DMS114 treated with DMSO at 0.1 percent for 48 hours (cell line): Measurements from ENCODE around the gene ABCA2.

Experiments used
- DNase-seq: peaks from one replicate; lab custom pipeline; 2025; ENCODE audit not compliant: unreplicated experiment; lab: John Stamatoyannopoulos, UW

The ABCA2 gene

DNA sequence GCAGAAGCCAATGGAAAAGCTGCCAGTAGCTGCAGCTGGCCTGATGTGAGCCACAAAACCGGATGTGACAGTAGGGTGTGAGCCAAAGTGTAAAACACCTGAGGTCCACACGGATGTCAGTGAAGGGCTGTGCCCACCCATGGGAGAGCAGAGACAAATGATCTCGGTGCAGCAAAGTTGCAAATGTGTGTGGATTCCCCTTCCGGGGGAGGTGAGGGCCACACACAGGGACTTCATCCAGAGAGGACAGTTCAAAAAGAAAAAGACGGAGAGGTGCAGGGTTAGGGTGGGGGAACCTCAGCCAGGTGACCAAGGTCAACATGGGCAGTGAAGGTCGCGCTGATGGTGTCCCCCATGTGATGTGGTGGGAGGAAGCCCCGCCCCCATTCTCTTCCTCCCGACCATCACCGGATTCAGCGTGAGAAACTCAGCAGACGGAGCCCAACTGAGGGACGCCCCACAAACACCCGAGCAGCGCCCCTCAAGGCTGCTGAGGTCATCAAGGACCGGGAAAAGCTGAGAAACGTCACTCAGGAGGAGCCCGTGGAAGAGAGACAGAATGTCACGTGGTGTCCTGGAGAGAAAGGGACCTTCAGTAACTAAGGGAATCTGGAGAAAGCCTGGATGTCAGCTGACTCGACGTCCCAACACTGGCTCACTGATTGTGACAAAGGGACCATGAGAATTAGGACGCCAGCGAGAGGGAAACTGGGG, 62.1 kb downstream of the ABCA2 start:
- no peak for DNase-seq

DNA sequence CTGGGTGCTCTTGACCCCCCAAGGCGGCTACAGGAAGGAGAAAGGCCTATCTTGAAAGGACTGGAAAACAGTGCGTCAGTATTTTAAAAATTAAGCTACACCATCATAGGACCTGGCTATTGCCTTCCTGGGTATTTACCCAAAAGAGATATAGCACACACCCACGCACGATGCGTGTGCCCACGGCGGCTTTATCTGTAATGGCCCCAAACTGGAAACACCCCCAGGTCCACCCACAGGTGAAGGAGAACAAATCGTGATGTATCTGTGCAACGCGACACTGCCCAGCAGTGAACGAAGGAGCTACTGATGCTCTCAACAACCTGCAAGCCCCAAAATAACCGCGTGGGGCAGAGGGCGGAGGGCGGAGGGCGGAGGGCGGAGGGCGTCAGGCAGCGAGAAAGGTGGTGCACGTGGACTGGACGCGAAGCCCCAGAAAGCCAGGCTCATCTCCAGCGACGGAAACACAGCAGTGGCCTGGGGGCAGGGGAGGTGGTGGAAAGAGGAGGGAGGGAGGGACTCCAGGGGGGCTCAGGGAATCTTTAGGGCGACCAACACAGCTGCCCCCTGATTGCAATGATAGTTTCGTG, 63.1 kb downstream of the ABCA2 start:
- no peak for DNase-seq

DNA sequence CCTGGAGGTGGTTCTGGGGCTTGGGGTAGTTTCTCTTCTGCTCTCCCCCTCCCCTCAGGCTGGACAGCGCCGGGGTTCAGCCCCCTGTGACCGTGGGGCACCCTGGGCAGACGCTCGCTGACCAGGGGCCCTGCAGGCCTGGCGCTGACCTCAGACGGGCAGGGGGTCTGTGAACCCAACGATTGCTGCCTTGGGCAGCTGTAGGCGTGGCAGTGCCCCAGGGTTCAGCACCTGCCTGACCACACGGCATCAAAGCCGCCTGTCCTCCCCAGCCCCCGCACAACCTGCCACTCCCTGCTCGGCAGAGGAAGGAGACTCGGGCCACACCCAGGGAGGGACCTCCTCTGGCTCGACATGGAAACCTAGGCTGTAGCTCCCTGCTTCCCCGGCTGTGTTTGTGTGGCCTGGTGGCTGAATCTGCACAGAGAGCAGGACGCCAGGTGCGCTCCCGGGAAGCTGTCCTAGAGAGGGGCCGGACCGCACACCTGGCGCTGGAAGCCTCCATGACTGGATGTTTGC, 63.8 kb downstream of the ABCA2 start:
- no peak for DNase-seq

DNA sequence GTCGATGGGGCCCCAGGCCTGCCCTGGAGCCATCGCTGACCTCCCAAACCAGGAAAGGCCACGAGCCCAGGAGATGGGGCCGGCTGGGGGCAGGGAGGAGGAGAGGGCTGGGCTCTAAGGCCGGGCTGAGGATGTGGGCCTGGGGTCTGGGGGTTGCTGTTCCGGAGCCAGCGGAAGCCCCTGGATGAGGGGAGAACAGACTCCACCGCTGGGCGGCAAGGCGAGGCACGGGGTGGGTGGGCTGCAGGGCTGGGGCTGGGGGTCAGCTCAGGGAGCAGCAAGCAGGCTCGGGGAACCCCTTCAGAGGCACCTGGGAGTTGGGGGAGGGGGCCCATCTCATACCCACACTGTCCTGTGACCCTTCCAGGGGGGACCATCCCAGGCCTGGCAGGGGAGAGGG, 64.3 kb downstream of the ABCA2 start:
- DNase-seq, result no peak

DNA sequence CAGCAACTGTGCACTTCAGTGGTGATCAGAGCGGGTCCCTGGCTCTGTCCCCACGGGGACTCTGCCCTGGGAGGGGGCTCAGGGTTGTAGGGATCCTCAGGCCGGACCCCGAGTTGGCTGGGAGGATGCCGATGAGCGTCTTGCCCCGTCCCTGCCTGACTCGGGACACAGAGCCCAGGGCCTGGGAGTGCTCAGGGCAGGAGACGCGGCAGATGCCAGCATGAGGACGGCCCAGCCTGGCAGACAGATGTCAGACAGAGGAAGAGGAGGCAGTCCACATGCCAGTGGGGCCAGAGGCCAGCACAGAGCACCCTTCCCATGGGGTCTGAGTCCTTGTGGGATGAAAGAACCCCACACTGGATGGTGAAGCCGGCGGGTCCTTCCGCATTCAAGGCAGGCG, 64.7 kb downstream of the ABCA2 start:
- no peak for DNase-seq

DNA sequence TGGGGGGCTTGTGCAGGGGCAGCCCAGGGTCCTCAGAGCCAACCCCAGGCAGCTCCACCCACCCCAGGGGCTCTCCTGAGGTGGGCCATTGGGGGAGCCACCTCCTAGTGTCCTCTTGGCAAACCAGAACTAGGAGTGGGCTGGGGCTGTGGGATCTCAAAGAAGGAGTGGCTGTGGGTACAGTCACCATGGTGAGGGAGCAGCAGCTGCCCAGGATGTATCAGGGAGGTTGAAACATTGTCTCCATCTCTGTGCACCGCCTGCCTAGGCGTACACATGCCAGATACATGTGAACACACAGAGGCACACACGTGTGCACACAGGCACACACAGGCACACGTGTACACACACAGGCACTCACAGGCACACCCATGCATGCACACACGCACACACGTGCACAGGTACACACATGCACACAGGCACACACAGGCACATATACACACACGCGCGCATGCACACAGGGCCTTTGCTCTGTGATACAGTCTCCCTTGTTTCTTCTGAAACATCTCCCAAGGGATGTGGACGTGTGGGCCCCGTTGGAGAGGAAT, 65.3 kb downstream of the ABCA2 start:
- DNase-seq, result no peak

DNA sequence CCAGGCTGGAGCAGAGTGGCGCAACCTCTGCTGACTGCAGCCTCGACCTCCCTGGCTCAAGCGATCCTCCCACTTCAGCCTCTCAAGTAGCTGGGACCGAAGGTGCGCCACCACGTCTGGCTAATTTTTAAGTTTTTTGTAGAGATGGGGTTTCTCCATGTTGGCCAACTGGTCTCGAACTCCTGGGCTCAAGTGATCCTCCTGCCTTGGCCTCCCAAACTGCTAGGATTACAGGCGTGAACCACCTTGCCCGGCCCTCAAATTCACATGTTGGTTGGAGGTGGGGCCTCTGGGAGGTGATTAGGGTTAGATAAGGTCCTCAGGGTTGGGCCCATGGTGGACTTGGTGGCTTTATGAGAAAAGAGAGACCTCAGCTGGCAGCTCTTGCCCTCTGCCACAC, 65.9 kb downstream of the ABCA2 start:
- no peak for DNase-seq

DNA sequence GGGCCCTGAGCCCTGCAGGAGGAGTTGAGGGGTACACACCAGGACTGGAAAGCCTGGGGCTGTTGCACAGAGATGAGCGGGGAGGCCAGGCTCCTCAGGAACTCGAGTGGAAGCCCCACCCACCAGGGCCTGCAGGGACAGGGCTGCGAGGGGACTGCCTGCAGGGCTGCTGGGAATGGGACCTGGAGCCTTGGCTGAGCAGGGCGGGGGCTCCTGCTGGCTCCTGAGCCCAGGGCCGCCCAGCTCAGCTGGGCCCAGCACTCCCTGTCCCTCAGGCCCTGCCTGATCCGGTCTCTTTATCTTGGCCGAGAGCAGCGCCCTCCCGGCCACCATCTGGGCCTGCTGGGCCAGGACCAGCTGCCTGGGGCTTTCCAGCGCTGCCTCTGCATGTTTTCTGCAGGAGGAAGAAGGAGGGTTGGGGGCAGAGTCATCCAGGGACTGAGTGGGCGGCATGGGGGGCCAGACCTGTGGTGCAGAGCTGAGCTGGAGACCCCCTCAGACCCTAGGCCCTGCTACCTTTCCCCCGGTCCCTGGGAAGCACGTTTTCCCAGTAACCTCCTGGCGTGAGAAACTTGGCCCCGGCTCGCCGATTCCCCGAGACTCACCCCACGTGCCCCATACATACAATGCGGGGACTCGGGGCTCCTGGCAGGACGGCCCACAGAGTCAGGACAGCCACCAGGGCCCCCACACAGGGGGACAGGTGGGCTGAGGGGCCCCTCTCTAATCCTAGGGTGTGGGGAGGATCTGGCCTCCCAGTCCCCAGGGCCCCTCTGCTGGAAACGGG, 66.6 kb downstream of the ABCA2 start:
- DNase-seq, result no peak

DNA sequence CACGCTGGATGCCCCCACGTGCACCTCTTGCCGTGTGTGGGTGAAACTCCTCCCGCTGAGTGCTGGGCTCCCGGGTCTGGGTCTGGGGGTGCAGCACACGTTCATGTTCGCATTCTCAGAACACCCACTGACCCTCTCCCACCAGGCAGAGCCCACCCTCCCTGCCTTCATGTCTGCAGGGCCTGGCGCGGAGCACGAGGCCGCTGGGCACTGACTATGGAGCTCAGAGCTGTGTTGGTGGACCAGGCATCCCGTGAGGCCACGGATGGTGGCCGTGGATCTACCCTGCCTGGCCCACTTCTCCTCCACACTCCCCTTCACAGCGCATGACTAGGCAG, 67.1 kb downstream of the ABCA2 start:
- no peak for DNase-seq

DNA sequence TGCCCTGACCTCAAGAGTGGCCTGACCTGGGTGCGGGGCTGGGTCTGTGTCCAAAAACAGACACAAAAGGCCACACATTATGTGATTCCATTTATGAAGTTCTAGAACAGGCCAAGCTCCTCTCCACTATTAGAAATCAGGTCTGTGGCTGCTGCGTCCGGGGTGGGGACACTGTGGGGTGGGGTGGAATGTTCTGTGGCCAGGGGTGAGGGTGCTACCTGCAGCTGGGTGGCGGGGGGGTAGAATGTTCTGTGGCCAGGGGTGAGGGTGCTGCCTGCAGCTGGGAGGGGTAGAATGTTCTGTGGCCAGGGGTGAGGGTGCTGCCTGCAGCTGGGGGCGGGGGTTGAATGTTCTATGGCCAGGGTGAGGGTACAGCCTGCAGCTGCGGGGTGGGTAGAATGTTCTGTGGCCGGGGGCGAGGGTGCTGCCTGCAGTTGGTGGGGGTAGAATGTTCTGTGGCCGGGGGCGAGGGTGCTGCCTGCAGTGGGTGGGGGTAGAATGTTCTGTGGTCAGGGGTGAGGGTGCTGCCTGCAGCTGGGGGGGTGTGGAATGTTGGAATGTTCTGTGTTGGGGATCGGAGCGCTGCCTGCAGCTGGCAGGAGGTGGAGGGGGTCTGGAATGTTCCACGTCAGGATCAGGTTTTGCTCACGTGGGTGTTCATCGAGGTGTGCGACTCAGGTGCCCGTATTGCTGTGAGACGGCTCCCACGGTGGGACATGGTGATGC, 67.7 kb downstream of the ABCA2 start:
- DNase-seq, result no peak

DNA sequence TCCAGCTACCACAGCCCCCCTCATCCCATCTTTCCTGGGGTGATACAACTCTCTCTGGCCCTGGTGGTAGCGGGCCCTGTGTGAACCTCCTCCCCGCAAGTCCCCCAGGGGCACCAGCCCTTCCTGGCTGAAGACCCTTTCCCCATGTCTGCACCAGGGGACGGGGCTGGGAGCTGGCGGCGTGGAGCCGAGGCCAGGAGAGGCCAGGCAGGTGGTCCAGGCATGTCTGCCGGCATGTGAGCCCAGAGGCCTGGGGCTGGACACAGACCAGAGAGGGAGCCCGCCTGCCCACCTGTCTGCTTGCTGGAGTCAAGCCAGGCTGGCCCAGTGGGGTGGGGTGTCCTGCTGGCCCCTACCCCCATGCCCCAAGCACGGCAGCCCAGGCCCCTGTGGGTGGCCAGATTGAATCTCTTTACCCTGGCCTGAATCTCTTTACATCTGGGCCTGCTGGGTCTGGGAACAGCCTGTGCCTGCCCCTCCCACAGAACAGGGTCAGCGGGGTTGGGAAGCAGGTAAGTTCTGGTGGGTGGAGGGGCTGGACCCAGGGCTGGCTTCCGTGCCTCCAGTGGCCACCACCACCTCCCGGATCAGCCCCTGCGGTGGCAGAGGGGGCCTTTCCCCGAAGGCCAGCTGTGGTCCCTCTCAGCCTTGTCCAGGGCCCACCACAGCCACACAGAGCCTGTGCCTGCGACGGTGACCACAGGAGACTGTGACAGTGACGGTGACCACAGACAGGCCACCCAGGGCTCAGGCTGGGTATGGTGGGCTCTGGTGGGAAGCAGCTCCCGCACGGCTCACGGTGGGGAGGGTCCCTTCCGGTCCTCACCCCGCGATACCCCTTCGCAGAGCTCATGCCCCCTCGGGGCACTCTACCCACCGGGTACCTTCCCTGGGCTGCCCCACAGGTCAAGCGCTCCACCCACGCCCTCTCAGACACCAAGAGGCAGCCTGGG, 68.9 kb downstream of the ABCA2 start:
- no peak for DNase-seq

DNA sequence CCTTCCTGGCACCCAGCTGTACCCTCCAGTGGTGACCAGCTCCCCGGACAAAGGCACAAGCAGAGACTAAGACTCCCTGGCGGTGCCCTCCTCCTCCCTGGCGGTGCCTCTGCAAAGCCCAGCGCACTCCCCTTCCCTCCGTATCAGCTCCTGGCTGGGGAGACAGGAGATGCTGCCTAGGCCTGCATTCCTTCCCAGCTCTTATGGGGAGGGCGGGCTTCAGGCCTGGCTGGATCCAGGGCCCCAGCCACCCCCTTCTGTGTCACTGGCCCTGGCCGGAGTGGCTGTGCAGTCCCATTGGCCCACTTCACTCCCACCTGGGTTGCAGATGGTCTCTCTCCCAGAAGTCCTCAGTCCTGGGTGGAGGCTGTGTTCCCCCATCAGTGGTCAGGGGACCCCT, 69.6 kb downstream of the ABCA2 start:
- no peak for DNase-seq

DNA sequence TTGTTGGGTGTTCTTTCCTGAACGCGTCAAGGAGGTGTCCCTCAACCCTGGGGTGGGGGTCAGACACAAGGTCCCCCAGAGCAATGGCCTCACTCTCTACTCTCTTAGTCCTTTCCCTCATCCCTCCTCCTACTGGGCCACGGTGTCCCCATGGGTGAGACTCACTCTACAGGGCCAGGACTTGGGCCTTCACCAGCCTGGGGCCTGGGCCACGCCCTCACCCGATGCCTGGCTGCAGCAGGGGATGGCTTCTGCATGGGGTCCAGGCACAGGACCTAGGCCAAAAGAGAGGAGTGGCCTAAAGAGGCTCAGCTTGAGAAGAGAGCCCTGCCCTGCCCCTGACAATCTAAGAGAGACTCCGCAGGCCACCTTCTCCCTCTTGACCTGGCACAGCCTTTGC, 70.1 kb downstream of the ABCA2 start:
- DNase-seq, result no peak

DNA sequence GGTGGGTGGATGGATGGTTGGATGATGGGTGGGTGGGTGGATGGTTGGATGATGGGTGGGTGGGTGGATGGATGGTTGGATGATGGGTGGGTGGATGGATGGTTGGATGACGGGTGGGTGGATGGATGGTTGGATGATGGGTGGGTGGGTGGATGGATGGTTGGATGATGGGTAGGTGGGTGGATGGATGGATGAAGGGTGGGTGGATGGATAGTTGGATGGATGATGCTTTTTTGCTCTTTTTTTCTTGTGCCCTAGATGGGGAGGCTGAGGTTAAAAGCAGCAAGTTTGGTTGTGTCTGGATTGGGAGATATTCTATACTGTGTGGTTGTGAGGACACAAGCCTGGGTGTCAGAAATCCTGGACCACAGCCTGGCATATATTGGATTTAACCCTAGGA, 70.6 kb downstream of the ABCA2 start:
- DNase-seq, result no peak
